Smooth muscle cell (in vitro differentiated cells): ENCODE measurements around the gene DRD3. TPM values are rescaled to one million over a fixed set of nuclear protein-coding genes. Genes with fewer than 3 reads are reported as not detected.

ENCODE experiments used
- DNase-seq: peaks from one replicate; lab custom pipeline; 2025; ENCODE audit not compliant: unreplicated experiment; lab: John Stamatoyannopoulos, UW
- H2AFZ ChIP-seq: fragments of 200-600 bp; sonication (generic); 2 replicates; pipeline ENCODE4 v1.6.0; 2016; ENCODE audit warnings: antibody characterized with exemption, low read depth, mild to moderate bottlenecking
- H3F3A ChIP-seq: fragments of 200-600 bp; sonication (generic); 2 replicates; pipeline ENCODE4 v1.6.0; 2017; ENCODE audit warnings: antibody characterized with exemption, low read depth
- H3K27ac ChIP-seq: fragments of 200-600 bp; sonication (generic); 2 replicates; pipeline ENCODE4 v1.5.1; 2016; ENCODE audit warnings: low read depth, mild to moderate bottlenecking
- H3K27me3 ChIP-seq: fragments of 200-600 bp; sonication (generic); 2 replicates; pipeline ENCODE4 v1.6.1; 2016; ENCODE audit warnings: low read depth, mild to moderate bottlenecking
- H3K36me3 ChIP-seq: fragments of 200-600 bp; sonication (generic); 2 replicates; pipeline ENCODE4 v1.5.1; 2016; ENCODE audit warnings: low read depth
- H3K4me1 ChIP-seq: fragments of 200-600 bp; sonication (generic); 2 replicates; pipeline ENCODE4 v1.5.1; 2016; ENCODE audit warnings: low read depth
- H3K4me2 ChIP-seq: fragments of 200-600 bp; sonication (generic); 2 replicates; pipeline ENCODE4 v1.6.0; 2016; ENCODE audit warnings: mild to moderate bottlenecking
- H3K4me3 ChIP-seq: fragments of 200-600 bp; sonication (generic); 2 replicates; pipeline ENCODE4 v1.5.1; 2016; ENCODE audit warnings: mild to moderate bottlenecking
- H3K79me2 ChIP-seq: fragments of 200-600 bp; sonication (generic); 2 replicates; pipeline ENCODE4 v1.6.0; 2016; ENCODE audit warnings: low read depth, mild to moderate bottlenecking
- H3K9ac ChIP-seq: fragments of 200-600 bp; sonication (generic); 2 replicates; pipeline ENCODE4 v1.6.0; 2016; ENCODE audit warnings: low read depth
- H3K9me3 ChIP-seq: fragments of 200-600 bp; sonication (generic); replicated peaks from 2 replicates; pipeline ENCODE4 v1.5.1; 2016; ENCODE audit warnings: low read depth
- H4K20me1 ChIP-seq: fragments of 200-600 bp; sonication (generic); 2 replicates; pipeline ENCODE4 v1.6.0; 2016; ENCODE audit warnings: low read depth
- WGBS: methylation state at CpG from one replicate; pipeline ENCODE4 v1.1.7; 2016; ENCODE audit warnings: low lambda C conversion rate; 5-methylcytosine and 5-hydroxymethylcytosine counted together
- polyA plus RNA-seq: library from polyadenylated mRNA; unstranded; fragments of >200 nt; fragmentation: Nextera tagmentation; extraction: Ambion mirVana; gene quantifications from 2 replicates; pipeline ENCODE4 v1.2.1, GENCODE V29; 2016
- total RNA-seq: library from RNA; depleted of rRNA; stranded (reverse); fragments of >200 nt; gene quantifications from 2 replicates; pipeline ENCODE4 v1.2.3, GENCODE V29; 2014
- TF ChIP-seq, protein P1 (sequence below): fragments of 200-600 bp; sonication (generic); IDR thresholded peaks from 2 replicates; pipeline ENCODE4 v1.5.1; 2017; ENCODE audit warnings: borderline replicate concordance, mild to moderate bottlenecking, antibody characterized with exemption; ENCODE audit not compliant: insufficient read depth, poor library complexity, severe bottlenecking

The DRD3 gene
- total and polyA plus RNA-seq, 2 experiments from 2014 or later = not detected

DNA sequence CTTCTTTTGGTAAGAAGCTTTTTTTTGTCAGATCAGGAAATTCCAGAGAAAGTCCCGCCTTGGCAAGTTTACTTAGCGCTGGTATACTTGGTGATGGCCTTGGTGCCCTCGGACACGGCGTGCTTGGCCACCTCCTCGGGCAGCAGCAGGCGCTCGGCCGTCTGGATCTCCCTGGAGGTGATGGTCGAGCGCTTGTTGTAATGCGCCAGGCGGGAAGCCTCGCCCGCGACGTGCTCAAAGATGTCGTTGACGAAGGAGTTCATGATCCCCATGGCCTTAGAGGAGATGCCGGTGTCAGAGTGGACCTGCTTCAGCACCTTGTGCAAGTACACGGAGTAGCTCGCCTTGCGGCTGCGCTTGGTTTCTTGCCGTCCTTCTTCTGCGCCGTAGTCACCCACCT is 75.7 kb downstream of the DRD3 start:
- no peaks in the 10 kb centered on the region for H3K79me2 ChIP-seq
- no peaks in the 10 kb centered on the region for H4K20me1 ChIP-seq
- WGBS = 93% methylated on average over 27 of the region's 27 CpGs
- H3K36me3 ChIP-seq = no peaks in the 10 kb centered on the region
- peaks cover 12% of the 10 kb centered on the region for H3K4me1 ChIP-seq
- no peaks in the 10 kb centered on the region for H3F3A ChIP-seq
- no peak overlapping the region for H3K9ac ChIP-seq
- DNase-seq = no peak
- H3K4me3 ChIP-seq = no peak overlapping the region
- H3K27ac ChIP-seq = no peak overlapping the region
- H2AFZ ChIP-seq = no peak overlapping the region
- no peaks in the 10 kb centered on the region for H3K27me3 ChIP-seq
- TF ChIP-seq, protein P1, sequence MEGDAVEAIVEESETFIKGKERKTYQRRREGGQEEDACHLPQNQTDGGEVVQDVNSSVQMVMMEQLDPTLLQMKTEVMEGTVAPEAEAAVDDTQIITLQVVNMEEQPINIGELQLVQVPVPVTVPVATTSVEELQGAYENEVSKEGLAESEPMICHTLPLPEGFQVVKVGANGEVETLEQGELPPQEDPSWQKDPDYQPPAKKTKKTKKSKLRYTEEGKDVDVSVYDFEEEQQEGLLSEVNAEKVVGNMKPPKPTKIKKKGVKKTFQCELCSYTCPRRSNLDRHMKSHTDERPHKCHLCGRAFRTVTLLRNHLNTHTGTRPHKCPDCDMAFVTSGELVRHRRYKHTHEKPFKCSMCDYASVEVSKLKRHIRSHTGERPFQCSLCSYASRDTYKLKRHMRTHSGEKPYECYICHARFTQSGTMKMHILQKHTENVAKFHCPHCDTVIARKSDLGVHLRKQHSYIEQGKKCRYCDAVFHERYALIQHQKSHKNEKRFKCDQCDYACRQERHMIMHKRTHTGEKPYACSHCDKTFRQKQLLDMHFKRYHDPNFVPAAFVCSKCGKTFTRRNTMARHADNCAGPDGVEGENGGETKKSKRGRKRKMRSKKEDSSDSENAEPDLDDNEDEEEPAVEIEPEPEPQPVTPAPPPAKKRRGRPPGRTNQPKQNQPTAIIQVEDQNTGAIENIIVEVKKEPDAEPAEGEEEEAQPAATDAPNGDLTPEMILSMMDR = no peak
- H3K9me3 ChIP-seq = no peaks in the 10 kb centered on the region
- H3K4me2 ChIP-seq = no peak overlapping the region

DNA sequence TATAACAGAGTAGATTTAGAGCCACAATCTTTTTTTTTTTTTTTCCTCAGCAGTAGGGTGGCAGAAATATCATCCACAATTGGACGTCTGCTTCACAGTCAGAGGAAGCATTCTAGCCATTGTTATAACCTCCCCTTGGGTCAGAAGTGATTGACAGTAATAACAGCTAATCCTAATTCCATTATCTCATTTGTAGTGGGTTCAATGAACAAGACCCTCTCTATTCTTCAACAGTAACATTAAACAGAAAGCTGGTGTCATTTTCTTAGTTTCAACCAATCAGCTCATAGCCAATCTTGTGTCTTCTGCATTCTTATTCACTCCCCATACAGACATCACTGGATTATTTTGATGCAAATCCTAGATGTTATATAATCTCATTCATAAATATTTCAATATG is 77.8 kb downstream of the DRD3 start:
- 78% methylated on average over 1 of the region's 1 CpG for WGBS
- H4K20me1 ChIP-seq = no peaks in the 10 kb centered on the region
- no peak for DNase-seq
- H3K4me2 ChIP-seq = no peak overlapping the region
- no peak overlapping the region for H3K27ac ChIP-seq
- H2AFZ ChIP-seq = no peak overlapping the region
- peaks cover 12% of the 10 kb centered on the region for H3K4me1 ChIP-seq
- no peak overlapping the region for H3K4me3 ChIP-seq
- no peaks in the 10 kb centered on the region for H3K36me3 ChIP-seq
- H3K79me2 ChIP-seq = no peaks in the 10 kb centered on the region
- no peaks in the 10 kb centered on the region for H3K27me3 ChIP-seq
- TF ChIP-seq, protein P1 = no peak
- H3K9me3 ChIP-seq = no peaks in the 10 kb centered on the region
- no peaks in the 10 kb centered on the region for H3F3A ChIP-seq
- H3K9ac ChIP-seq = no peak overlapping the region

DNA sequence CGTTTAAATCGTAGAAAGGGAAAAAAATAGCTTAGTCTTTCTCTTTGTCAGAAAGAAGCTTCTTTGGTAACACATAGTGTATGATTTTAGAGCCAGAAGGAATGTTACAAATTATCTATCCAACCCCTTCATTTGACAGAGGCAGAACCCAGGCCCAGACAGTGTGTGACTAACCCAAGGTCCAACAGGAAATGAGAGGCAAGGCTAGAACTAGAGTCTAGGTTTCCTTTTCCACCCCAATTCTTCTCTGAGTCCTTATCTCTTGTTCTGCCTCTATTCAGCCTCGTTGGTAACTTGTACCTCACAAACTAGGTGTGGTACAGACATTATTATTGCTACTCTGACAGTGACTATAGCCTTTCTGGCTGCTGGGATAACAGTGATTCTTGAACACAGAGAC is 83.1 kb downstream of the DRD3 start:
- no peak overlapping the region for H2AFZ ChIP-seq
- no peaks in the 10 kb centered on the region for H3F3A ChIP-seq
- peaks cover 7% of the 10 kb centered on the region for H3K4me1 ChIP-seq
- H3K27ac ChIP-seq = no peak overlapping the region
- no peaks in the 10 kb centered on the region for H3K36me3 ChIP-seq
- no peak overlapping the region for H3K4me3 ChIP-seq
- TF ChIP-seq, protein P1 = no peak
- H3K27me3 ChIP-seq = no peaks in the 10 kb centered on the region
- no peaks in the 10 kb centered on the region for H4K20me1 ChIP-seq
- H3K4me2 ChIP-seq = no peak overlapping the region
- H3K9ac ChIP-seq = no peak overlapping the region
- no peaks in the 10 kb centered on the region for H3K79me2 ChIP-seq
- whole genome bisulfite sequencing = 69% methylated on average over 3 of the region's 3 CpGs
- H3K9me3 ChIP-seq = no peaks in the 10 kb centered on the region
- no peak for DNase-seq

DNA sequence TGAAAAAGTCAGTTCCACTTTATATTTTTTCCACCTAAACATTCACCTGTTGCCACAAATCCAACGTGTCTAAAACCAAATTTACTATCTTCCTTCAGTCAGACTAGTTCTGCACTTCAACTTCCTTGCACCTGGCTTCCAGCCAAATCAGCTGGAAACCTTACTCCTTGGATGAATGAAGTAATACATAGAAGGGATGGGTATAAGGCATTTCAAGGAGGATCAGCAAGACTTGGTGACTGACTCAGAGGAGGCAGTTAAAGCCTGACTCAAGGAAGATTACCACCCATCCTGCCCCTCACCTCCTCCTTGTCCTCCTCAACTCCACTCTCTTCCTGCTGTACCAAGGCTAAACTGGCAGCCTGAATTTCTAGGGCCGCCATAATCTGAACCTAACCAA is 85.3 kb downstream of the DRD3 start:
- no peaks in the 10 kb centered on the region for H3F3A ChIP-seq
- H3K79me2 ChIP-seq = no peaks in the 10 kb centered on the region
- H3K9me3 ChIP-seq = no peaks in the 10 kb centered on the region
- no peak overlapping the region for H3K9ac ChIP-seq
- TF ChIP-seq, protein P1 = no peak
- no peak overlapping the region for H3K4me3 ChIP-seq
- no peaks in the 10 kb centered on the region for H3K27me3 ChIP-seq
- DNase-seq = no peak
- H3K4me1 ChIP-seq = peaks cover 1% of the 10 kb centered on the region
- no peak overlapping the region for H3K27ac ChIP-seq
- no peak overlapping the region for H3K4me2 ChIP-seq
- no peak overlapping the region for H2AFZ ChIP-seq
- 92% methylated on average over 2 of the region's 2 CpGs for WGBS
- H3K36me3 ChIP-seq = no peaks in the 10 kb centered on the region
- H4K20me1 ChIP-seq = no peaks in the 10 kb centered on the region
